Keratinocyte (primary cell): ENCODE measurements around the gene ELMO2.

ENCODE experiments used
- EZH2 ChIP-seq: IDR thresholded peaks from one replicate; pipeline ENCODE4 v1.6.1; 2012; ENCODE audit warnings: inconsistent platforms, mild to moderate bottlenecking, low read length, moderate library complexity
- TF ChIP-seq, protein P1 (sequence below), 3 experiments: IDR thresholded peaks in 1 of 3; conservative IDR thresholded peaks in 1 of 3; optimal IDR thresholded peaks in 1 of 3; 2 replicates in 2 of 3; 3 replicates in 1 of 3; pipeline versions ENCODE3 to v1.5.1; 2011; ENCODE audit warnings: low read length in 3 of 3, mild to moderate bottlenecking in 3 of 3, moderate library complexity in 2 of 3, control low read depth in 1 of 3, inconsistent platforms in 1 of 3; ENCODE audit not compliant: insufficient read depth in 2 of 3; ENCODE audit errors: extremely low read depth in 1 of 3

DNA sequence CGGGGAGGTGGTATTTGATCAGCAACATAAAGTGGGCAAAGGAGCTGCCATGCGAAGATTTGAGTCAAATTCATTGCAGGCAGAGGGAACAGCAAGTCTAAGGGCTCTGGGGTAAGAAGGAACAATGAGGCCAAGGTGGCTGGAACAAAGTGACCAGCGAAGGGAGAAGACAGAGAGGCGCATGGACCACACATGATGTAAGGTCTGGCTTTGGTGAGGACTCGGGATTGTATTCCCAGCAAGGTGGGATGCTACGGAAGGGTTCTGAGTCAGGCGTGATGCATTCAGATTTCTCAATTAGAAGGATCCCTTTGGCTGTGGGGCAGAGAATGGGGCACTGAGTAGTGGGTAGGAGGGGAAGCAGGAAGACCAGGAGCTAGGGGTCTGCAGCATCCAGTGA lies 67.4 kb downstream of the ELMO2 start:
- TF ChIP-seq, protein P1, sequence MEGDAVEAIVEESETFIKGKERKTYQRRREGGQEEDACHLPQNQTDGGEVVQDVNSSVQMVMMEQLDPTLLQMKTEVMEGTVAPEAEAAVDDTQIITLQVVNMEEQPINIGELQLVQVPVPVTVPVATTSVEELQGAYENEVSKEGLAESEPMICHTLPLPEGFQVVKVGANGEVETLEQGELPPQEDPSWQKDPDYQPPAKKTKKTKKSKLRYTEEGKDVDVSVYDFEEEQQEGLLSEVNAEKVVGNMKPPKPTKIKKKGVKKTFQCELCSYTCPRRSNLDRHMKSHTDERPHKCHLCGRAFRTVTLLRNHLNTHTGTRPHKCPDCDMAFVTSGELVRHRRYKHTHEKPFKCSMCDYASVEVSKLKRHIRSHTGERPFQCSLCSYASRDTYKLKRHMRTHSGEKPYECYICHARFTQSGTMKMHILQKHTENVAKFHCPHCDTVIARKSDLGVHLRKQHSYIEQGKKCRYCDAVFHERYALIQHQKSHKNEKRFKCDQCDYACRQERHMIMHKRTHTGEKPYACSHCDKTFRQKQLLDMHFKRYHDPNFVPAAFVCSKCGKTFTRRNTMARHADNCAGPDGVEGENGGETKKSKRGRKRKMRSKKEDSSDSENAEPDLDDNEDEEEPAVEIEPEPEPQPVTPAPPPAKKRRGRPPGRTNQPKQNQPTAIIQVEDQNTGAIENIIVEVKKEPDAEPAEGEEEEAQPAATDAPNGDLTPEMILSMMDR (optimal IDR thresholded peaks at IDR 0.05 in 1 of 3, IDR thresholded peaks at IDR 0.05 in 1 of 3, conservative IDR thresholded peaks at IDR 0.05 in 1 of 3; ENCODE audit: extremely low read depth in 1 of 3, insufficient read depth in 2 of 3, low read length in 3 of 3), result no peak
- TF ChIP-seq EZH2, result no peak
